Raji (cell line): ENCODE results near the gene GLRA2.

Experiments
- POLR2A ChIP-seq: IDR thresholded peaks from 2 replicates; pipeline ENCODE4 v1.6.1; 2011; ENCODE audit warnings: low read depth, low read length, control low read depth; ENCODE audit not compliant: insufficient read depth

Gene GLRA2

GRCh38 chrX:14573161-14573560 lies 43.8 kb downstream of the GLRA2 start:
- TF ChIP-seq POLR2A, result no peak

- no peak for TF ChIP-seq POLR2A
These were observed 51.7 kb downstream of the GLRA2 start for GRCh38 chrX:14581081-14581480.

- no peak for TF ChIP-seq POLR2A
These were observed 55.2 kb downstream of the GLRA2 start for GRCh38 chrX:14584548-14584947.

- TF ChIP-seq POLR2A, result no peak
These were observed 60.9 kb downstream of the GLRA2 start for GRCh38 chrX:14590216-14590615.

GRCh38 chrX:14590693-14591424 lies 61.5 kb downstream of the GLRA2 start:
- TF ChIP-seq POLR2A, result no peak

GRCh38 chrX:14591976-14592375 lies 62.6 kb downstream of the GLRA2 start:
- TF ChIP-seq POLR2A, result no peak

GRCh38 chrX:14594521-14594920 lies 65.2 kb downstream of the GLRA2 start:
- no peak for TF ChIP-seq POLR2A

GRCh38 chrX:14598330-14598729 lies 69.0 kb downstream of the GLRA2 start:
- no peak for TF ChIP-seq POLR2A

- TF ChIP-seq POLR2A, result no peak
These were observed 78.2 kb downstream of the GLRA2 start for GRCh38 chrX:14607446-14607985.

- TF ChIP-seq POLR2A, result no peak
These were observed 87.0 kb downstream of the GLRA2 start for GRCh38 chrX:14616301-14616700.

- no peak for TF ChIP-seq POLR2A
These were observed 87.5 kb downstream of the GLRA2 start for GRCh38 chrX:14616836-14617235.

GRCh38 chrX:14618177-14618965 lies 89.0 kb downstream of the GLRA2 start:
- TF ChIP-seq POLR2A, result no peak

- TF ChIP-seq POLR2A, result no peak
These were observed 101.4 kb downstream of the GLRA2 start for GRCh38 chrX:14630733-14631132.

- no peak for TF ChIP-seq POLR2A
These were observed 112.6 kb downstream of the GLRA2 start for GRCh38 chrX:14641681-14642655.

GRCh38 chrX:14660970-14661369 lies 131.6 kb downstream of the GLRA2 start:
- TF ChIP-seq POLR2A, result no peak

- no peak for TF ChIP-seq POLR2A
These were observed 141.5 kb downstream of the GLRA2 start for GRCh38 chrX:14670819-14671218.
